ENCODE results near the gene SYNE1. TPM values are rescaled to one million over a fixed set of nuclear protein-coding genes. Genes with fewer than 3 reads are reported as not detected.
"Not testable (repeated sequence)": the region's sequence is repeated elsewhere in the genome, so short reads cannot be mapped to it uniquely, and the experiment has no call there.

SYNE1 gene
- total RNA-seq, 1 experiment from 2014 or later, result 2.5 TPM

GRCh38 chr6:152566103-152566875, 70.9 kb downstream of the SYNE1 start:
- H3K4me3 ChIP-seq (ENCODE audit: insufficient read depth, low read depth, low read length), result no peak overlapping the region
- H3K36me3 ChIP-seq (replicated peaks; ENCODE audit: control insufficient read depth, insufficient read depth, low read length), result no peaks in the 10 kb centered on the region
- H3K27me3 ChIP-seq (ENCODE audit: control insufficient read depth, insufficient read depth, low read length), result no peaks in the 10 kb centered on the region
- no peak for DNase-seq

- Histone ChIP-seq H3K4me3 (ENCODE audit: insufficient read depth, low read depth, low read length) (no peak overlapping the region), H3K36me3 (replicated peaks; ENCODE audit: control insufficient read depth, insufficient read depth, low read length) (no peaks in the 10 kb centered on the region), H3K27me3 (ENCODE audit: control insufficient read depth, insufficient read depth, low read length) (no peaks in the 10 kb centered on the region)
- DNase-seq, result no peak
Observed at GRCh38 chr6:152563177-152563576, 74.0 kb downstream of the SYNE1 start.

- not testable (repeated sequence) for H3K36me3 ChIP-seq (replicated peaks; ENCODE audit: control insufficient read depth, insufficient read depth, low read length); H3K27me3 ChIP-seq (ENCODE audit: control insufficient read depth, insufficient read depth, low read length); H3K4me3 ChIP-seq (ENCODE audit: insufficient read depth, low read depth, low read length); DNase-seq
Observed at GRCh38 chr6:152558798-152559197, 78.4 kb downstream of the SYNE1 start.

- Histone ChIP-seq H3K36me3 (replicated peaks; ENCODE audit: control insufficient read depth, insufficient read depth, low read length) (no peaks in the 10 kb centered on the region), H3K27me3 (ENCODE audit: control insufficient read depth, insufficient read depth, low read length) (no peaks in the 10 kb centered on the region), H3K4me3 (ENCODE audit: insufficient read depth, low read depth, low read length) (no peak overlapping the region)
- no peak for DNase-seq
Observed at GRCh38 chr6:152557502-152557901, 79.7 kb downstream of the SYNE1 start.

- Histone ChIP-seq H3K27me3 (ENCODE audit: control insufficient read depth, insufficient read depth, low read length) (no peaks in the 10 kb centered on the region), H3K36me3 (replicated peaks; ENCODE audit: control insufficient read depth, insufficient read depth, low read length) (no peaks in the 10 kb centered on the region), H3K4me3 (ENCODE audit: insufficient read depth, low read depth, low read length) (no peak overlapping the region)
- DNase-seq, result no peak
Observed at GRCh38 chr6:152554851-152555250, 82.3 kb downstream of the SYNE1 start.

- Histone ChIP-seq H3K27me3 (ENCODE audit: control insufficient read depth, insufficient read depth, low read length) (no peaks in the 10 kb centered on the region), H3K36me3 (replicated peaks; ENCODE audit: control insufficient read depth, insufficient read depth, low read length) (no peaks in the 10 kb centered on the region), H3K4me3 (ENCODE audit: insufficient read depth, low read depth, low read length) (no peak overlapping the region)
- DNase-seq, result peak; percentile 19
Observed at GRCh38 chr6:152552616-152553209, 84.4 kb downstream of the SYNE1 start.

- no peak overlapping the region for H3K4me3 ChIP-seq (ENCODE audit: insufficient read depth, low read depth, low read length)
- DNase-seq, result no peak
Observed at GRCh38 chr6:152543519-152543918, 93.6 kb downstream of the SYNE1 start.

GRCh38 chr6:152540381-152540780, 96.8 kb downstream of the SYNE1 start:
- H3K27me3 ChIP-seq (ENCODE audit: control insufficient read depth, insufficient read depth, low read length), result no peaks in the 10 kb centered on the region
- no peak overlapping the region for H3K4me3 ChIP-seq (ENCODE audit: insufficient read depth, low read depth, low read length)
- no peaks in the 10 kb centered on the region for H3K36me3 ChIP-seq (replicated peaks; ENCODE audit: control insufficient read depth, insufficient read depth, low read length)
- DNase-seq, result no peak

More at GRCh38 chr6:152543519-152543918, 93.6 kb downstream of the SYNE1 start:
- Histone ChIP-seq H3K36me3 (replicated peaks; ENCODE audit: control insufficient read depth, insufficient read depth, low read length) (no peaks in the 10 kb centered on the region), H3K27me3 (ENCODE audit: control insufficient read depth, insufficient read depth, low read length) (no peaks in the 10 kb centered on the region)

- H3K27me3 ChIP-seq (ENCODE audit: control insufficient read depth, insufficient read depth, low read length), result no peaks in the 10 kb centered on the region
- H3K4me3 ChIP-seq (ENCODE audit: insufficient read depth, low read depth, low read length), result no peak overlapping the region
- no peak for DNase-seq
- H3K36me3 ChIP-seq (replicated peaks; ENCODE audit: control insufficient read depth, insufficient read depth, low read length), result no peaks in the 10 kb centered on the region
Observed at GRCh38 chr6:152534541-152534940, 102.6 kb downstream of the SYNE1 start.

- no peaks in the 10 kb centered on the region for H3K36me3 ChIP-seq (replicated peaks; ENCODE audit: control insufficient read depth, insufficient read depth, low read length)
- DNase-seq, result no peak
- no peak overlapping the region for H3K4me3 ChIP-seq (ENCODE audit: insufficient read depth, low read depth, low read length)
- H3K27me3 ChIP-seq (ENCODE audit: control insufficient read depth, insufficient read depth, low read length), result no peaks in the 10 kb centered on the region
Observed at GRCh38 chr6:152532556-152533422, 104.4 kb downstream of the SYNE1 start.

- Histone ChIP-seq H3K4me3 (ENCODE audit: insufficient read depth, low read depth, low read length) (no peak overlapping the region), H3K27me3 (ENCODE audit: control insufficient read depth, insufficient read depth, low read length) (no peaks in the 10 kb centered on the region), H3K36me3 (replicated peaks; ENCODE audit: control insufficient read depth, insufficient read depth, low read length) (no peaks in the 10 kb centered on the region)
- DNase-seq, result no peak
Observed at GRCh38 chr6:152531659-152532058, 105.5 kb downstream of the SYNE1 start.

- H3K27me3 ChIP-seq (ENCODE audit: control insufficient read depth, insufficient read depth, low read length), result no peaks in the 10 kb centered on the region
- no peak overlapping the region for H3K4me3 ChIP-seq (ENCODE audit: insufficient read depth, low read depth, low read length)
- no peak for DNase-seq
- no peaks in the 10 kb centered on the region for H3K36me3 ChIP-seq (replicated peaks; ENCODE audit: control insufficient read depth, insufficient read depth, low read length)
Observed at GRCh38 chr6:152529369-152529768, 107.8 kb downstream of the SYNE1 start.

- DNase-seq; H3K27me3 ChIP-seq (ENCODE audit: control insufficient read depth, insufficient read depth, low read length); H3K4me3 ChIP-seq (ENCODE audit: insufficient read depth, low read depth, low read length); H3K36me3 ChIP-seq (replicated peaks; ENCODE audit: control insufficient read depth, insufficient read depth, low read length): not testable (repeated sequence)
Observed at GRCh38 chr6:152514120-152514519, 123.0 kb downstream of the SYNE1 start.

- H3K27me3 ChIP-seq (ENCODE audit: control insufficient read depth, insufficient read depth, low read length), result no peaks in the 10 kb centered on the region
- no peak for DNase-seq
- H3K36me3 ChIP-seq (replicated peaks; ENCODE audit: control insufficient read depth, insufficient read depth, low read length), result no peaks in the 10 kb centered on the region
- no peak overlapping the region for H3K4me3 ChIP-seq (ENCODE audit: insufficient read depth, low read depth, low read length)
Observed at GRCh38 chr6:152509916-152510315, 127.2 kb downstream of the SYNE1 start.

- no peaks in the 10 kb centered on the region for H3K36me3 ChIP-seq (replicated peaks; ENCODE audit: control insufficient read depth, insufficient read depth, low read length)
- DNase-seq, result no peak
- no peak overlapping the region for H3K4me3 ChIP-seq (ENCODE audit: insufficient read depth, low read depth, low read length)
- H3K27me3 ChIP-seq (ENCODE audit: control insufficient read depth, insufficient read depth, low read length), result no peaks in the 10 kb centered on the region
Observed at GRCh38 chr6:152508477-152508876, 128.7 kb downstream of the SYNE1 start.
